A673 (cell line): ENCODE results near the gene CAVIN3.

Experiments
- CTCF ChIP-seq: fragments of 300-800, 200-600 bp; sonication (generic); conservative IDR thresholded peaks from 2 replicates; pipeline ENCODE4 v1.5.1; 2017; ENCODE audit warnings: low read depth, mild to moderate bottlenecking, antibody characterized with exemption, low read length, moderate library complexity, mixed read lengths
- EZH2 ChIP-seq: fragments of 200-600 bp; sonication (generic); IDR thresholded peaks from 2 replicates; pipeline ENCODE4 v1.6.1; 2017; ENCODE audit warnings: borderline replicate concordance, low read depth, mild to moderate bottlenecking, mixed read lengths, antibody characterized with exemption, low read length; ENCODE audit not compliant: poor library complexity, severe bottlenecking

- TF ChIP-seq CTCF = no peak
- no peak for TF ChIP-seq EZH2
Observed at GRCh38 chr11:6285019-6285418, 35.3 kb downstream of the CAVIN3 start.
